Loucy (cell line): Measurements from ENCODE around the gene HNRNPF.

Experiments
- EZH2phosphoT487 ChIP-seq: fragments of 200-600 bp; IDR thresholded peaks from 2 replicates; pipeline ENCODE4 v1.6.1; 2018; ENCODE audit warnings: antibody characterized with exemption, mild to moderate bottlenecking, moderate library complexity, borderline replicate concordance
- TF ChIP-seq, protein P1 (sequence below): fragments of 200-600 bp; sonication (generic); conservative IDR thresholded peaks from 2 replicates; pipeline ENCODE4 v1.5.1; 2014; ENCODE audit warnings: mild to moderate bottlenecking, antibody characterized with exemption, low read length

DNA sequence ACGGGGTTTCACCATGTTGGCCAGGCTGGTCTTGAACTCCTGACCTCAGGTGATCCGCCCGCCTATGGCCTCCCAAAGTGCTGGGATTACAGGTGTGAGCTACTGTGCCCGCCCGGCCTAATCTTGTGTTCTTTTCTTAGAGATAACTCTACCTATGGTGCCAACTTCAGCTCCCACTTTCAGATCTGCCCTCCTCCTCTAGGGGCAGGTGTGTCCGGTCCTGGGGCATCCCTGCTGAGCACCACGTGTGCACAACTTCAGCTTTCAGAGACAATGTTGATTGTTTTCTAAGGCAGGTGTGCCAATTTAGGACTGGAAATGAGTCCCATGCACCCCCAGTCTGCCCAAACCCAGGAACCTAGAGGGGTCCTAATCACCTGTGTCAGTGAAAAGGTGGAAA lies 56.0 kb downstream of the HNRNPF start:
- TF ChIP-seq, protein P1, sequence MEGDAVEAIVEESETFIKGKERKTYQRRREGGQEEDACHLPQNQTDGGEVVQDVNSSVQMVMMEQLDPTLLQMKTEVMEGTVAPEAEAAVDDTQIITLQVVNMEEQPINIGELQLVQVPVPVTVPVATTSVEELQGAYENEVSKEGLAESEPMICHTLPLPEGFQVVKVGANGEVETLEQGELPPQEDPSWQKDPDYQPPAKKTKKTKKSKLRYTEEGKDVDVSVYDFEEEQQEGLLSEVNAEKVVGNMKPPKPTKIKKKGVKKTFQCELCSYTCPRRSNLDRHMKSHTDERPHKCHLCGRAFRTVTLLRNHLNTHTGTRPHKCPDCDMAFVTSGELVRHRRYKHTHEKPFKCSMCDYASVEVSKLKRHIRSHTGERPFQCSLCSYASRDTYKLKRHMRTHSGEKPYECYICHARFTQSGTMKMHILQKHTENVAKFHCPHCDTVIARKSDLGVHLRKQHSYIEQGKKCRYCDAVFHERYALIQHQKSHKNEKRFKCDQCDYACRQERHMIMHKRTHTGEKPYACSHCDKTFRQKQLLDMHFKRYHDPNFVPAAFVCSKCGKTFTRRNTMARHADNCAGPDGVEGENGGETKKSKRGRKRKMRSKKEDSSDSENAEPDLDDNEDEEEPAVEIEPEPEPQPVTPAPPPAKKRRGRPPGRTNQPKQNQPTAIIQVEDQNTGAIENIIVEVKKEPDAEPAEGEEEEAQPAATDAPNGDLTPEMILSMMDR, result no peak
- TF ChIP-seq EZH2phosphoT487, result no peak
